ENCODE data around the gene RTEL1. TPM values are rescaled to one million over a fixed set of nuclear protein-coding genes. Genes with fewer than 3 reads are reported as not detected.

The RTEL1 gene
- total and polyA plus RNA-seq, 9 of the 15 experiments (the other 6 are each of a cell fraction or from before 2014, with no cell fraction given): 0.36 to 61.0 (median 17.9) TPM

DNA sequence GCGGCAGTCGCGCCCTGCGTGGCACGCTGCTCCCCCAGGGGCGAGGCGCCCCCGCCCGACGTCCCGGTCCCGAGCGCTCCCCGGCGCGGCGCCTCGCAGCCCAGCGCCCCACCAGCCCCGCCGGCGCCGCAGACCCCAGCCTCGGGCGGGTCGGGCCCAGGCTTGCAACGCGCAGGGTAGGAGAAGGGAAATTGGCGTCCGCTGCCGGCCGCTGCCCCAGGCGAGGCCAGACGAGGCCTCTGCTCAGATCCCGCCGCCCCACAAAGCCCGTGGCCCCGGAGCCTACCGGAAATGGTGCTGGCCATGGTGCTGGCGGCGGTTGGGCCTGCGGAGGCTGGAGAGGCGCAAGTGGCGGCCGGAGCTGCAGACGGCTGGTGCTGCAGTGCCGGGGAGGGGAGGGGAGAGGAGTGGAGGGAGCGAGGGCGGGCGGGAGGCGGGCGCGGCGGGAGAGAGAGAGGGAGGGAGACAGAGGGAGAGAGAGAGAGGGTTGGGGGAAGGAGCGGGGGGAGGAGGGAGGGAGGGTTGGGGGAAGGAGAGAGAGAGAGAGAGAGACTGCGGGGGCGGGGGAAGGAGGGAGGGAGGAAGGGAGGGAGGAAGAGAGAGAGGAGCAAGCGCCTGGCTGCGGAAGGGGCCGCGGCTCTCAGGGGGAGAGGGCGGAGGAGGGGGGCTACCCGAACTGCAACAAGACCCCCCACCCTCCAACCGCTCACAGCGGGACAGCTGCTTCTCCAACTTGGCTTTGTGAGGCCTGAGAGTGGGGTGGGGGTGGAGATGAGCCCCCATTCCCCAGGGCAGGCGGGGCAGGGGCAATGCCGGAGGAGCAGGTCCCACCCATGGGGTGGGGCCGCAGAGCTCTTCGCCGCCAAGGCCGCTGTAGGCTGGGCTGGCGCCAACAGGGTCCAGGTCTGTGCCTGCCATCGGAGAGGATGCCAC is 4.8 kb upstream of the RTEL1 start, which contains the start of gene STMN3 (continued):
- TF ChIP-seq ZNF586 (CRISPR knock-in tag; conservative IDR thresholded peaks at IDR 0.05) (no peak), POLR2G (IDR thresholded peaks at IDR 0.05; ENCODE audit: low read depth, low read length) (peak; percentile 73), ZNF76 (CRISPR knock-in tag; IDR thresholded peaks at IDR 0.05; ENCODE audit: borderline replicate concordance) (no peak), TCF3 (CRISPR knock-in tag; IDR thresholded peaks at IDR 0.05) (no peak), NCOA6 (IDR thresholded peaks at IDR 0.05) (no peak; the same call in 1 of the 2 replicates), ZNF444 (CRISPR knock-in tag; IDR thresholded peaks at IDR 0.05) (peak; percentile 41; the same call in 1 of the 2 replicates), ZNF212 (CRISPR knock-in tag; IDR thresholded peaks at IDR 0.05) (no peak), CREBBP (IDR thresholded peaks at IDR 0.05; ENCODE audit: low read depth, low read length) (no peak), ZNF77 (CRISPR knock-in tag; IDR thresholded peaks at IDR 0.05) (no peak), TFAM (CRISPR knock-in tag; conservative IDR thresholded peaks at IDR 0.05) (no peak), GABPA (tag; conservative IDR thresholded peaks at IDR 0.05; ENCODE audit: low read depth) (peak; percentile 89), POLR2AphosphoS5 (IDR thresholded peaks at IDR 0.05; ENCODE audit: control insufficient read depth, insufficient read depth, low read depth, low read length) (peak; percentile 58; the same call in 1 of the 2 replicates), HIVEP1 (CRISPR knock-in tag; IDR thresholded peaks at IDR 0.05) (no peak), MIER1 (IDR thresholded peaks at IDR 0.05; ENCODE audit: low read depth) (peak; percentile 92), NR3C1 (CRISPR knock-in tag; IDR thresholded peaks at IDR 0.05) (peak; percentile 92; the same call in 1 of the 2 replicates), SMARCC2 (IDR thresholded peaks at IDR 0.05; ENCODE audit: low read depth) (no peak; the same call in 1 of the 2 replicates), MTA3 (IDR thresholded peaks at IDR 0.05; ENCODE audit: borderline replicate concordance) (no peak), HEY1 (CRISPR knock-in tag; IDR thresholded peaks at IDR 0.05; ENCODE audit: borderline replicate concordance) (no peak), RBM22 (IDR thresholded peaks at IDR 0.05; ENCODE audit: low read depth, low read length, poor library complexity, severe bottlenecking) (peak; percentile 41), HLTF (IDR thresholded peaks at IDR 0.05) (no peak), THAP7 (CRISPR knock-in tag; IDR thresholded peaks at IDR 0.05) (no peak), KDM1A (IDR thresholded peaks at IDR 0.05) (peak in 1 of 2 experiments; percentile 69; a peak in 1 of 4 replicates), CREM (IDR thresholded peaks at IDR 0.05; ENCODE audit: low read depth) (peak; percentile 57; the same call in 1 of the 2 replicates), ZNF740 (CRISPR knock-in tag; IDR thresholded peaks at IDR 0.05) (no peak), ZNF740 (tag; IDR thresholded peaks at IDR 0.05) (no peak), ZKSCAN1 (IDR thresholded peaks at IDR 0.05; ENCODE audit: low read depth, low read length) (0 out of 2 replicates have a peak, but pooled peaks have one; percentile 15), SREBF2 (CRISPR knock-in tag; IDR thresholded peaks at IDR 0.05) (no peak)
- TF ChIP-seq, protein P1, sequence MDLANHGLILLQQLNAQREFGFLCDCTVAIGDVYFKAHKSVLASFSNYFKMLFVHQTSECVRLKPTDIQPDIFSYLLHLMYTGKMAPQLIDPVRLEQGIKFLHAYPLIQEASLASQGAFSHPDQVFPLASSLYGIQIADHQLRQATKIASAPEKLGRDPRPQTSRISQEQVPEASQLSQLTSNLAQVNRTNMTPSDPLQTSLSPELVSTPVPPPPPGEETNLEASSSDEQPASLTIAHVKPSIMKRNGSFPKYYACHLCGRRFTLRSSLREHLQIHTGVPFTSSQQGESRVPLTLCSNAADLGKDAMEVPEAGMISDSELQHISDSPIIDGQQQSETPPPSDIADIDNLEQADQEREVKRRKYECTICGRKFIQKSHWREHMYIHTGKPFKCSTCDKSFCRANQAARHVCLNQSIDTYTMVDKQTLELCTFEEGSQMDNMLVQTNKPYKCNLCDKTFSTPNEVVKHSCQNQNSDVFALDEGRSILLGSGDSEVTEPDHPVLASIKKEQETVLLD (IDR thresholded peaks at IDR 0.05): peak; percentile 33; the same call in 1 of the 2 replicates
